IPS DF 6.9 (cell line): ENCODE data around the gene PHF12.

Experiments
- DNase-seq: peaks from one replicate; pipeline ENCODE4 v3.0.0-alpha.2; 2013; ENCODE audit warnings: low read depth, low spot score
- H3K27ac ChIP-seq: one replicate; pipeline ENCODE4 v1.5.1; 2013; ENCODE audit warnings: low read length, control low read depth
- H3K27me3 ChIP-seq: 2 replicates; pipeline ENCODE4 v1.6.1; 2013; ENCODE audit warnings: mild to moderate bottlenecking, low read length; ENCODE audit not compliant: control insufficient read depth, insufficient read depth
- H3K36me3 ChIP-seq: 2 replicates; pipeline ENCODE4 v1.6.1; 2013; ENCODE audit warnings: low read length; ENCODE audit not compliant: control insufficient read depth, insufficient read depth
- H3K4me1 ChIP-seq: 2 replicates; pipeline ENCODE4 v1.6.1; 2013; ENCODE audit warnings: low read length; ENCODE audit not compliant: control insufficient read depth, insufficient read depth
- H3K4me3 ChIP-seq: 2 replicates; pipeline ENCODE4 v1.5.1; 2013; ENCODE audit warnings: mild to moderate bottlenecking, low read length
- H3K9me3 ChIP-seq: 2 replicates; pipeline ENCODE4 v1.6.1; 2013; ENCODE audit warnings: low read length, inconsistent platforms; ENCODE audit not compliant: control insufficient read depth, insufficient read depth
- WGBS: extraction: QIAGEN DNeasy Blood & Tissue Kit; methylation state at CpG from one replicate; pipeline ENCODE4 v1.1.7; 2013; ENCODE audit warnings: mixed read lengths, missing lambda C conversion rate; ENCODE audit not compliant: insufficient read length, insufficient coverage; 5-methylcytosine and 5-hydroxymethylcytosine counted together

PHF12 gene

GRCh38 chr17:28951428-28951990, at the start of gene PHF12:
Gene PHF12, minus strand, starts transcription at chr17:28951518. Its CDS starts 558 bp downstream, at chr17:28950960.
- Histone ChIP-seq H3K4me1 (peaks cover 2% of the 10 kb centered on the region; the same call in 1 of the 2 replicates), H3K4me3 (peak within 1 kb of the TSS; percentile 81), H3K27ac (no peak within 1 kb of the TSS), H3K27me3 (no peaks in the 10 kb centered on the region), H3K36me3 (no peaks in the 10 kb centered on the region), H3K9me3 (no peaks in the 10 kb centered on the region)
- DNase-seq, result peak; percentile 99
- WGBS, result no CpG with 5 or more reads among the region's 51 CpGs

- H3K4me3 ChIP-seq, result no peak overlapping the region
- H3K27me3 ChIP-seq, result peaks cover 6% of the 10 kb centered on the region; the same call in 1 of the 2 replicates
- DNase-seq, result no peak
- H3K27ac ChIP-seq, result no peak overlapping the region
- no peaks in the 10 kb centered on the region for H3K9me3 ChIP-seq
- no CpG with 5 or more reads among the region's 5 CpGs for WGBS
- H3K4me1 ChIP-seq, result peaks cover 18% of the 10 kb centered on the region
- H3K36me3 ChIP-seq, result no peaks in the 10 kb centered on the region
These were observed 49.7 kb upstream of the PHF12 start for GRCh38 chr17:29000973-29001372.

- H3K36me3 ChIP-seq, result no peaks in the 10 kb centered on the region
- DNase-seq, result no peak
- H3K27me3 ChIP-seq, result no peaks in the 10 kb centered on the region
- no peaks in the 10 kb centered on the region for H3K9me3 ChIP-seq
- H3K4me1 ChIP-seq, result peaks cover 15% of the 10 kb centered on the region
- no CpG with 5 or more reads among the region's 5 CpGs for WGBS
- H3K4me3 ChIP-seq, result no peak overlapping the region
- no peak overlapping the region for H3K27ac ChIP-seq
These were observed 47.9 kb upstream of the PHF12 start for GRCh38 chr17:28999206-28999605.

GRCh38 chr17:28997806-28998205, 46.5 kb upstream of the PHF12 start:
- no peaks in the 10 kb centered on the region for H3K9me3 ChIP-seq
- no peaks in the 10 kb centered on the region for H3K36me3 ChIP-seq
- peaks cover 13% of the 10 kb centered on the region for H3K4me1 ChIP-seq
- H3K4me3 ChIP-seq, result no peak overlapping the region
- H3K27me3 ChIP-seq, result no peaks in the 10 kb centered on the region
- no peak for DNase-seq
- no CpG with 5 or more reads among the region's 1 CpG for WGBS
- no peak overlapping the region for H3K27ac ChIP-seq

GRCh38 chr17:28996554-28997096, 45.3 kb upstream of the PHF12 start:
- Histone ChIP-seq H3K36me3 (no peaks in the 10 kb centered on the region), H3K4me1 (peaks cover 7% of the 10 kb centered on the region), H3K4me3 (no peak overlapping the region), H3K27ac (no peak overlapping the region), H3K27me3 (no peaks in the 10 kb centered on the region), H3K9me3 (no peaks in the 10 kb centered on the region)
- WGBS, result no CpG with 5 or more reads among the region's 5 CpGs
- DNase-seq, result no peak

GRCh38 chr17:28993645-28994426, 42.5 kb upstream of the PHF12 start:
- Histone ChIP-seq H3K27ac (no peak overlapping the region), H3K4me1 (peaks cover 7% of the 10 kb centered on the region), H3K27me3 (no peaks in the 10 kb centered on the region), H3K4me3 (no peak overlapping the region), H3K9me3 (no peaks in the 10 kb centered on the region), H3K36me3 (no peaks in the 10 kb centered on the region)
- DNase-seq, result no peak
- WGBS, result no CpG with 5 or more reads among the region's 13 CpGs

- WGBS, result no CpG with 5 or more reads among the region's 11 CpGs
- Histone ChIP-seq H3K4me3 (no peak overlapping the region), H3K27me3 (no peaks in the 10 kb centered on the region), H3K27ac (no peak overlapping the region), H3K9me3 (no peaks in the 10 kb centered on the region), H3K36me3 (no peaks in the 10 kb centered on the region), H3K4me1 (peaks cover 7% of the 10 kb centered on the region)
- DNase-seq, result no peak
These were observed 41.6 kb upstream of the PHF12 start for GRCh38 chr17:28992625-28993600.

- Histone ChIP-seq H3K27me3 (no peaks in the 10 kb centered on the region), H3K27ac (no peak overlapping the region), H3K4me3 (no peak overlapping the region), H3K9me3 (no peaks in the 10 kb centered on the region), H3K36me3 (no peaks in the 10 kb centered on the region), H3K4me1 (peaks cover 7% of the 10 kb centered on the region)
- WGBS, result no CpG with 5 or more reads among the region's 7 CpGs
- no peak for DNase-seq
These were observed 40.9 kb upstream of the PHF12 start for GRCh38 chr17:28992185-28992584.

GRCh38 chr17:28991779-28992178, 40.5 kb upstream of the PHF12 start:
- no CpG with 5 or more reads among the region's 8 CpGs for WGBS

GRCh38 chr17:28989028-28989427, 37.7 kb upstream of the PHF12 start:
- DNase-seq, result no peak
- peaks cover 8% of the 10 kb centered on the region; the same call in 1 of the 2 replicates for H3K4me1 ChIP-seq
- no peaks in the 10 kb centered on the region for H3K27me3 ChIP-seq

More at GRCh38 chr17:28991779-28992178, 40.5 kb upstream of the PHF12 start:
- H3K27ac ChIP-seq, result no peak overlapping the region
- DNase-seq, result no peak
- no peaks in the 10 kb centered on the region for H3K27me3 ChIP-seq
- no peaks in the 10 kb centered on the region for H3K9me3 ChIP-seq
- H3K4me3 ChIP-seq, result no peak overlapping the region
- no peaks in the 10 kb centered on the region for H3K36me3 ChIP-seq
- H3K4me1 ChIP-seq, result peaks cover 8% of the 10 kb centered on the region

More at GRCh38 chr17:28989028-28989427, 37.7 kb upstream of the PHF12 start:
- no peak overlapping the region for H3K4me3 ChIP-seq
- no peaks in the 10 kb centered on the region for H3K36me3 ChIP-seq
- no peak overlapping the region for H3K27ac ChIP-seq
- no peaks in the 10 kb centered on the region for H3K9me3 ChIP-seq
